H1 (cell line): ENCODE results near the gene LARP6. TPM values are rescaled to one million over a fixed set of nuclear protein-coding genes. Genes with fewer than 3 reads are reported as not detected.

Source experiments
- CTCF ChIA-PET: fragments of 300-600 bp; sonication (Branson Sonifier 250); formaldehyde crosslinking; loops from one replicate; lab custom pipeline; 2021; ENCODE audit not compliant: partially characterized antibody; lab: Charles Lee
- POLR2A ChIA-PET: fragments of 300-600 bp; sonication (Branson Sonifier 250); formaldehyde crosslinking; loops from one replicate; lab custom pipeline; 2021; ENCODE audit warnings: inconsistent platforms; ENCODE audit not compliant: partially characterized antibody; lab: Charles Lee
- DNase-seq, 2 experiments: peaks; one replicate each; pipeline versions ENCODE4 v3.0.0 to v3.0.0-alpha.2; 2010 to 2022; ENCODE audit warnings: low spot score in 2 of 2, low read depth in 1 of 2, mixed read lengths in 1 of 2
- FAIRE-seq: peaks from 2 replicates; lab custom pipeline; 2011; peaks lifted over from hg19 to GRCh38; lab: Jason Lieb, UNC
- H2AFZ ChIP-seq: 2 replicates; pipeline ENCODE4 v1.8.1; 2012; ENCODE audit warnings: low read length, inconsistent platforms
- H2AK5ac ChIP-seq: 2 replicates; pipeline ENCODE4 v1.6.1; 2013; ENCODE audit warnings: low read depth, low read length
- H2BK120ac ChIP-seq: replicated peaks from 2 replicates; pipeline ENCODE3; 2013; ENCODE audit warnings: low read depth, low read length, inconsistent platforms
- H2BK12ac ChIP-seq: 2 replicates; pipeline ENCODE4 v1.6.1; 2013; ENCODE audit warnings: low read depth, low read length
- H2BK15ac ChIP-seq: 2 replicates; pipeline ENCODE4 v1.6.1; 2013; ENCODE audit warnings: low read length
- H2BK20ac ChIP-seq: 2 replicates; pipeline ENCODE4 v1.6.1; 2013; ENCODE audit warnings: low read length
- H2BK5ac ChIP-seq: 2 replicates; pipeline ENCODE4 v1.6.1; 2013; ENCODE audit warnings: low read depth, low read length
- H3K14ac ChIP-seq: 2 replicates; pipeline ENCODE4 v1.6.1; 2013; ENCODE audit warnings: inconsistent platforms; ENCODE audit not compliant: insufficient read length
- H3K18ac ChIP-seq: 2 replicates; pipeline ENCODE4 v1.6.1; 2013; ENCODE audit warnings: low read length; ENCODE audit errors: extremely low read depth
- H3K23ac ChIP-seq: 2 replicates; pipeline ENCODE4 v1.6.1; 2013; ENCODE audit warnings: inconsistent platforms; ENCODE audit not compliant: insufficient read length
- H3K23me2 ChIP-seq: 2 replicates; pipeline ENCODE4 v1.6.1; 2013; ENCODE audit warnings: low read depth, low read length
- H3K27ac ChIP-seq: 2 replicates; pipeline ENCODE4 v1.6.1; 2011; ENCODE audit warnings: low read depth, low read length, inconsistent platforms
- H3K27me3 ChIP-seq, 4 experiments: replicated peaks in 1 of 4; 1 replicate in 1 of 4; 2 replicates in 3 of 4; pipeline versions ENCODE4 v1.6.1 to v1.8.1; 2011 to 2013; ENCODE audit warnings: low read length in 3 of 4, mild to moderate bottlenecking in 3 of 4, inconsistent platforms in 2 of 4, mixed read lengths in 2 of 4, moderate library complexity in 1 of 4; ENCODE audit not compliant: control insufficient read depth in 3 of 4, insufficient read depth in 3 of 4; ENCODE audit errors: extremely low read depth in 1 of 4
- H3K36me3 ChIP-seq, 4 experiments: 2 replicates each; pipeline versions ENCODE4 v1.6.1 to v1.8.1; 2011 to 2013; ENCODE audit warnings: mild to moderate bottlenecking in 4 of 4, low read length in 3 of 4, moderate library complexity in 2 of 4, control low read depth in 1 of 4, inconsistent platforms in 1 of 4; ENCODE audit not compliant: insufficient read depth in 4 of 4, control insufficient read depth in 2 of 4
- H3K4ac ChIP-seq: replicated peaks from 2 replicates; pipeline ENCODE3; 2013; ENCODE audit warnings: low read length, low read depth, mixed read lengths, inconsistent platforms; ENCODE audit not compliant: insufficient read length
- H3K4me1 ChIP-seq, 4 experiments: replicated peaks in 1 of 4; 1 replicate in 1 of 4; 2 replicates in 3 of 4; pipeline versions ENCODE4 v1.6.1 to v1.8.1; 2011 to 2013; ENCODE audit warnings: low read length in 3 of 4, inconsistent platforms in 2 of 4, mixed read lengths in 1 of 4; ENCODE audit not compliant: insufficient read depth in 4 of 4, control insufficient read depth in 3 of 4
- H3K4me2 ChIP-seq, 2 experiments: 2 replicates each; pipeline versions ENCODE4 v1.6.1 to v1.8.1; 2011 to 2013; ENCODE audit warnings: low read depth in 2 of 2, low read length in 2 of 2, control low read depth in 1 of 2, inconsistent platforms in 1 of 2, mild to moderate bottlenecking in 1 of 2; ENCODE audit not compliant: insufficient read depth in 1 of 2
- H3K4me3 ChIP-seq, 4 experiments: fragments of 200-600, 300-600 bp in 1 of 4; sonication (generic), shearing (Covaris generic), sonication (Bioruptor Twin) in 1 of 4; 2 replicates each; pipeline versions ENCODE4 v1.5.1 to v1.8.1; 2011 to 2016; ENCODE audit warnings: low read length in 4 of 4, low read depth in 3 of 4, control low read depth in 2 of 4, inconsistent platforms in 2 of 4, mild to moderate bottlenecking in 2 of 4, mixed read lengths in 1 of 4, moderate library complexity in 1 of 4; ENCODE audit not compliant: insufficient read depth in 2 of 4; ENCODE audit errors: extremely low read depth in 1 of 4
- H3K56ac ChIP-seq: replicated peaks from 2 replicates; pipeline ENCODE3; 2013; ENCODE audit warnings: low read depth, mild to moderate bottlenecking, mixed read lengths, low read length, inconsistent platforms; ENCODE audit not compliant: insufficient read length
- H3K79me1 ChIP-seq: 2 replicates; pipeline ENCODE4 v1.6.1; 2013; ENCODE audit warnings: low read depth, low read length, control low read depth
- H3K79me2 ChIP-seq, 2 experiments: 2 replicates each; pipeline versions ENCODE4 v1.6.1 to v1.8.1; 2012 to 2013; ENCODE audit warnings: low read length in 2 of 2, mild to moderate bottlenecking in 2 of 2, inconsistent platforms in 1 of 2; ENCODE audit not compliant: insufficient read depth in 2 of 2, control insufficient read depth in 1 of 2
- H3K9ac ChIP-seq, 4 experiments: replicated peaks in 1 of 4; 1 replicate in 1 of 4; 2 replicates in 3 of 4; pipeline versions ENCODE4 v1.6.1 to v1.8.1; 2011 to 2013; ENCODE audit warnings: low read depth in 3 of 4, low read length in 3 of 4, control low read depth in 2 of 4, mild to moderate bottlenecking in 2 of 4, moderate library complexity in 2 of 4, inconsistent platforms in 1 of 4; ENCODE audit errors: extremely low read depth in 1 of 4
- H3K9me3 ChIP-seq, 2 experiments: 2 replicates each; pipeline versions ENCODE4 v1.6.1 to v1.8.1; 2012 to 2013; ENCODE audit warnings: mild to moderate bottlenecking in 2 of 2, moderate library complexity in 2 of 2, control low read depth in 1 of 2, inconsistent platforms in 1 of 2, low read depth in 1 of 2, low read length in 1 of 2, mixed read lengths in 1 of 2; ENCODE audit not compliant: insufficient read depth in 2 of 2
- H4K20me1 ChIP-seq, 2 experiments: replicated peaks in 1 of 2; 2 replicates each; pipeline versions ENCODE3 to v1.8.1; 2011 to 2013; ENCODE audit warnings: inconsistent platforms in 2 of 2, low read length in 2 of 2, mild to moderate bottlenecking in 1 of 2; ENCODE audit not compliant: insufficient read depth in 2 of 2, control insufficient read depth in 1 of 2
- H4K5ac ChIP-seq: 2 replicates; pipeline ENCODE4 v1.6.1; 2013; ENCODE audit warnings: low read length, low read depth, mixed read lengths, inconsistent platforms; ENCODE audit not compliant: insufficient read length
- H4K8ac ChIP-seq: 2 replicates; pipeline ENCODE4 v1.8.0; 2013; ENCODE audit warnings: mild to moderate bottlenecking, moderate library complexity, low read length, inconsistent platforms; ENCODE audit not compliant: insufficient read depth; ENCODE audit errors: extremely low read depth
- H4K91ac ChIP-seq: replicated peaks from 2 replicates; pipeline ENCODE3; 2013; ENCODE audit warnings: low read length, mixed read lengths, inconsistent platforms; ENCODE audit not compliant: insufficient read length
- ASH2L ChIP-seq: fragments of 200-600, 300-600 bp; sonication (generic); IDR thresholded peaks from one replicate; pipeline ENCODE4 v1.7.1; 2017; ENCODE audit warnings: low read length
- EGR1 ChIP-seq: IDR thresholded peaks from 2 replicates; pipeline ENCODE4 v1.6.1; 2011; ENCODE audit warnings: low read depth, low read length, borderline replicate concordance
- JUN ChIP-seq: IDR thresholded peaks from 2 replicates; pipeline ENCODE4 v1.6.1; 2011; ENCODE audit warnings: low read depth, mild to moderate bottlenecking, improper control_type of control experiment, low read length
- RAD21 ChIP-seq, 2 experiments: IDR thresholded peaks in 1 of 2; conservative IDR thresholded peaks in 1 of 2; 2 replicates each; pipeline ENCODE4 v1.6.1; 2011; ENCODE audit warnings: low read depth in 2 of 2, low read length in 2 of 2, improper control_type of control experiment in 1 of 2, inconsistent platforms in 1 of 2, mild to moderate bottlenecking in 1 of 2, moderate library complexity in 1 of 2
- RNF2 ChIP-seq: fragments of 200-900, 300-1000 bp; sonication (generic); IDR thresholded peaks from 2 replicates; pipeline ENCODE4 v1.7.1; 2016; ENCODE audit warnings: borderline replicate concordance, low read depth, mild to moderate bottlenecking, antibody characterized with exemption, low read length; ENCODE audit not compliant: poor library complexity, severe bottlenecking; ENCODE audit errors: missing control alignments
- RXRA ChIP-seq: IDR thresholded peaks from 2 replicates; pipeline ENCODE4 v1.6.1; 2011; ENCODE audit warnings: low read depth, mild to moderate bottlenecking, low read length, moderate library complexity; ENCODE audit not compliant: insufficient read depth
- TCF12 ChIP-seq: IDR thresholded peaks from 2 replicates; pipeline ENCODE4 v1.6.1; 2011; ENCODE audit warnings: low read depth, mild to moderate bottlenecking, low read length
- WGBS, 2 experiments: shearing (Covaris generic) in 1 of 2; methylation state at CpG; one replicate each; pipeline versions ENCODE4 v1.1.6 to v1.1.7; 2013 to 2015; ENCODE audit warnings: low lambda C conversion rate in 2 of 2, mixed read lengths in 2 of 2, inconsistent platforms in 1 of 2, low coverage in 1 of 2, missing lambda C conversion rate in 1 of 2; ENCODE audit not compliant: insufficient replicate concordance in 2 of 2, insufficient coverage in 1 of 2, insufficient read length in 1 of 2; ENCODE audit errors: extremely low coverage in 1 of 2, missing lambda C conversion rate in 1 of 2; 5-methylcytosine and 5-hydroxymethylcytosine counted together
- polyA plus RNA-seq, 7 experiments: library from polyadenylated mRNA; depleted of rRNA in 3 of 7; stranded (reverse) in 5 of 7; unstranded in 2 of 7; fragments of >200 nt in 5 of 7; fragments of 200-250 nt in 2 of 7; gene quantifications; 1 replicate in 5 of 7; 2 replicates in 1 of 7; 4 replicates in 1 of 7; pipeline versions ENCODE4 v1.2.1 to v1.2.3, GENCODE V29; 2011 to 2013; ENCODE audit warnings: missing spikeins in 2 of 7, mixed read lengths in 2 of 7
- total RNA-seq: library from RNA; stranded (reverse); fragmentation: NEBNext Ultra II Directional; extraction: Animal tissue kit (Norgen Biotek cat#: 25700); gene quantifications from 2 replicates; pipeline ENCODE4 v1.2.1, GENCODE V29; 2021

Gene LARP6
- total and polyA plus RNA-seq, 2 of the 8 experiments (the other 6 are each of a cell fraction or from before 2014, with no cell fraction given): 21.0 to 24.7 TPM

GRCh38 chr15:70876683-70877082 lies 22.7 kb upstream of the LARP6 start:
- Histone ChIP-seq H3K18ac (no peak overlapping the region), H4K8ac (no peak overlapping the region), H3K4me1 (no peaks in the 10 kb centered on the region), H2BK12ac (no peak overlapping the region), H3K23ac (no peak overlapping the region), H4K5ac (no peak overlapping the region), H3K27ac (no peak overlapping the region), H3K56ac (no peak overlapping the region), H4K20me1 (no peaks in the 10 kb centered on the region), H2AFZ (no peak overlapping the region), H3K36me3 (no peaks in the 10 kb centered on the region), H2BK120ac (no peak overlapping the region), H3K79me1 (no peaks in the 10 kb centered on the region), H2BK15ac (no peak overlapping the region), H3K14ac (no peak overlapping the region), H3K9me3 (peaks cover 0 to 8% of the 10 kb centered on the region in 2 experiments; a peak in 1 of 4 replicates), H3K4me3 (no peak overlapping the region), H2AK5ac (no peak overlapping the region), H3K4ac (no peak overlapping the region), H2BK20ac (no peak overlapping the region), H4K91ac (no peak overlapping the region), H3K79me2 (no peaks in the 10 kb centered on the region), H3K23me2 (no peaks in the 10 kb centered on the region), H3K9ac (no peak overlapping the region), H3K27me3 (no peaks in the 10 kb centered on the region), H2BK5ac (no peak overlapping the region), H3K4me2 (no peak overlapping the region)
- no peak for FAIRE-seq
- 87% methylated on average over 2 of the region's 2 CpGs; no CpG with 5 or more reads in 1 of the 2 experiments for WGBS, 2 experiments
- ChIA-PET CTCF (no interaction called here), POLR2A (no interaction called here)
- no peak for TF ChIP-seq TCF12
- TF ChIP-seq RNF2: no peak
- no peak for TF ChIP-seq RAD21 (IDR thresholded peaks at IDR 0.05 in 1 of 2, conservative IDR thresholded peaks at IDR 0.05 in 1 of 2; ENCODE audit: low read depth in 2 of 2, low read length in 2 of 2)
- no peak for TF ChIP-seq EGR1
- no peak for TF ChIP-seq ASH2L
- no peak for TF ChIP-seq RXRA
- TF ChIP-seq JUN: no peak
- no peak for DNase-seq
